NCI-H1436 (cell line): Measurements from ENCODE around the gene PUM2.

Experiments
- DNase-seq: peaks from one replicate; lab custom pipeline; 2025; lab: John Stamatoyannopoulos, UW

The PUM2 gene

GRCh38 chr2:20230114-20230425, 120.6 kb downstream of the PUM2 start:
- DNase-seq, result no peak

DNA sequence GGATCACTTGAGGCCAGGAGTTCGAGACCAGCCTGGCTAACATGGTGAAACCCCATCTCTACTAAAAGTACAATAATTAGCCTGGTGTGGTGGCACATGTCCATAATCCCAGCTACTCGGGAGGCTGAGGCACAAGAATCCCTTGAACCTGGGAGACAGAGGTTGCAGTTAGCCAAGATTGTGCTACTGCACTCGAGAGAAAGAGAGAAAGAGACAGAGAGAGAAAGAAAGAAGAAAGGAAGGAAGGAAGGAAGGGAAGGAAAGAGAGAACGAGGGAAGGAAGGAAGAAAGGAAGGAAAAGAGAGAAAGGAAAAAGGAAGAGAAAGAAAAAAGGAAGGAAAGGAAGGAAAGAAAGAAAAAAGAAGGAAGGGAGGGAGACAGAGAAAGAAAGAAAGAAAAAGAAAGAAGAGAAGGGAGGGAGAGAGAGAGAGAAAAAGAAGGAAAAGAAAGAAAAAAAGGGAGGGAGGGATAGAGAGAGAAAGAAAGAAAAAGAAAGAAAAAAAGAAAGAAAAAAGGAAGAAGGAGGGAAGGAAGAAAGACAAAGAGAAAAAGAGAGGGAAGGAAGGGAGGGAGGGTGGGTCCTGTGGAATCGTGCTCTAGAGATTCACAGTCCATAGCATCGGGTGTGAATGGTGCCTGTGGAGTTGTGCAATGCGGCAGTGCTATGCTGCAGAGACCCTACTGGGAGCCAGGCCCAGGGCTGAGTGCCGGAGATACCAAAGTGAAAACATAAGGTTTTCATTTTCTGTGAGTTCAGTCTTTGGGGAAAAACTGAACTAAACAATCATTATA, 121.1 kb downstream of the PUM2 start:
- no peak for DNase-seq

- no peak for DNase-seq
Observed at GRCh38 chr2:20227894-20228505, 122.6 kb downstream of the PUM2 start.

DNA sequence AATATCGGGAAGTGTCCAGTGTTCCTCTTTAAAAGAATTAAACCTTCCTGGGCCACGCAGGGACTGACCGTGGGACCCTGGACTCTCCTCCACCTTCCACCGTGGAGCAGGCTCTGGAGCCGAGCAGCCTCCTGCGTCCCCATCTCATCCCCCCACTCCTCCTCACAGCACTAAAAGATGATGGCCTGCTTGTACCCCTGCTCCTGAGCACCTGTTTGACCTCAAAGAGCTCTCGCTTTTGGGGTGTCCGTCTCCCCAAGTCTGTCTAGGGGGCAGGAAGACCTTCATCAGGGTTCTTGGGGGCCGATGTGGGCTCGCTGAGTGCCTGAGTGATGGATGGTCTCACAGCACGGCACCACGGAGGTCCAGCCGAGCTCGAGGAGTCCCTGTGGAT, 124.5 kb downstream of the PUM2 start:
- DNase-seq, result no peak

DNA sequence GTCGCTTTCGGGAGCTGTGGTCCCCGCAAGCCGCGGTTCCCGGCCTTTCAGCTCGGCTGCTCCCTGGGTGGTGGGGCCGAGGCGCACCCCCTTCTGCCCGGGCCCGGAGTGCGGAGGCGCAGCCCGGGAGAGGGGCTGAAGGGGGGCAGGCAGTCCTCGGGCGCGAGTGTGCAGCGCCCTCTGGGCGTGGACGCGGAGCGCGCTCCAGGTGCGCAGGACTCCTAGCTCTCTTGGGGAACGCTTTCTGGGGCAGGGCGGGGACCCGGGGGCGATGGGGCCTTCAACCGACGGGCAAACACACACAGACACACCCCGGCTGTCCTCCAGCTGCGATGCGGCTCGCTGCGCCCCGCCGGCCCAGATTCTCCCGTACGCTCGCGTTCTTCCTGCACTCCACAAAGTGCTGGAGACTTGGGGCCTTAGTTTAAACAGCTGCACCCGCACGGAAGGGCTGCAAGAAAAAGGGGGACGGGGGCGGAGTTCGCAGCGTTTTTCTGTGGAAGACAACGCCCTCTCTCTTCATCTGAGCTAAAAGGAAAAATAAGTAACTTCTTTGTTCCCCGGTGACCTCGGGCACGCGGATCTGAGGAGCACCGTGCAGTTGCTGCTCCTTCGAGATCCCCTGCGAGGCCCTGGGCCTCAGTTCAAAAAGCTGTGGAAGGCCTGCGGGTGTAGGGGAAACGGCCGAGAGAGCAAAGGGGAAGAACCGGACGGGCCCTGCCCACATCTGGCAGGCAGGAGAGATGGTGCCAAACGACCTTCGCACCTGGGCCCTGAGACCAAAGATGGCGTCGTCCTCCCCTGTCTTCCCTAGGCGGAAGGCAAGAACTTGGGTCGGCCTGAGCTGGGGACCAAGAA, 125.1 kb downstream of the PUM2 start:
- DNase-seq, result peak; percentile 72

DNA sequence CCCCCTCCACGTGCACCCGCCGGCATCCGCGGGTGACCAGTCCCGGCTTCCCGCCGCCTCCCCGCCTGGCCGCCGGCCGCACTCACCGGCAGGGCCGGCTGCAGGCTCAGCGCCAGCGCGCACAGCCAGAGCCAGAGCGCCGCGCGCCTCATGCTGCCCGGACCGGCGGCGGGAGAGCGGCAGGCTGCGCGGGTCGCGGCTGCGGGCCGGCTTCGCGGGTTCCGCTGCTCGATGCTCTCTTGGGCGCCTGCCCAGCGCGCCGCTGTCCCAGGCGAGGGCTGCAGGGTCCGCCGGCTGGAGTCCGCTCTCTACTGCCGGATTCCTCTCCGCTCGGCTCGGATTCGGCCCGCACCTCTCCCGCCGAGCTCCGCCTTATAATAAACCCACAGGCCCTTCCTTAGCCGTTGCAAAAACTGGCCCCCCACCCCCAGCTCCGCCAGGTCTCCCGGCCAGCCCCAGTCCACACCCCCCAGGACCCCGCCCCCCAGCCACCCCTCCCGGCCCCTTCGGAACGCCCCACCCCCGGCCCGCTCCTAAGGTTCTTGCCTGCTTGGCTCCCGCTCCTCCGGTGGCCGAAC, 125.8 kb downstream of the PUM2 start, which contains the start of gene SDC1:
Gene SDC1 (minus strand): TSS at position 415 of the 578 bp plus-strand sequence. CDS start 263 bp downstream, at position 152.
- peak; percentile 13 for DNase-seq

DNA sequence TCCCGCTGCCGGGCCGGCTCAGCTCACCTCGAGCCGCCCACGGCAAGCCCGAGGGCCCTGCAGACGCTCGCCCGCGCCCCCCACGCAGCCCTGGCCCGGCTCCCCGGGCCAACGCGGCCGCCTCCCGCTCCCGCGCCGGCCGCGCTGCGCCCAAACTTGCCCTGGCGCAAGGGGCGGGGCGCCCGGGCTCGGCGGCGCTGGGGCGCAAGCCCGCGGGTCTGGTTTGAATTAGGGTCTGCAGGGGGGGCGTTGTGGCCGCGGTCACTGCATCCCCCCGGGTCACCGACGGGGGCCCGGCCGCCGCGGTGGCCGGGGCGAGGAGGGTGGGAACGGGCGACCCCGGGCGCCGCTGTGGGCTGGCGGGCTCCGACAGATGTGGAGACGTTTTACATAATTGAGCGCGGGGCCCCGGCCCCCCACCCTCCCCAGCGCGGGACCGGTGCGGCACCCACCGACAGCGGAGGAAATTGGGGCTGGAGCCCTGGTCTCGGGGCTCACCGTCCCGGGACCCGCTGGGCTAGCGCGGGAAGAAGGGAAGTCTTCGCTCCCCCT, 126.4 kb downstream of the PUM2 start:
- no peak for DNase-seq

DNA sequence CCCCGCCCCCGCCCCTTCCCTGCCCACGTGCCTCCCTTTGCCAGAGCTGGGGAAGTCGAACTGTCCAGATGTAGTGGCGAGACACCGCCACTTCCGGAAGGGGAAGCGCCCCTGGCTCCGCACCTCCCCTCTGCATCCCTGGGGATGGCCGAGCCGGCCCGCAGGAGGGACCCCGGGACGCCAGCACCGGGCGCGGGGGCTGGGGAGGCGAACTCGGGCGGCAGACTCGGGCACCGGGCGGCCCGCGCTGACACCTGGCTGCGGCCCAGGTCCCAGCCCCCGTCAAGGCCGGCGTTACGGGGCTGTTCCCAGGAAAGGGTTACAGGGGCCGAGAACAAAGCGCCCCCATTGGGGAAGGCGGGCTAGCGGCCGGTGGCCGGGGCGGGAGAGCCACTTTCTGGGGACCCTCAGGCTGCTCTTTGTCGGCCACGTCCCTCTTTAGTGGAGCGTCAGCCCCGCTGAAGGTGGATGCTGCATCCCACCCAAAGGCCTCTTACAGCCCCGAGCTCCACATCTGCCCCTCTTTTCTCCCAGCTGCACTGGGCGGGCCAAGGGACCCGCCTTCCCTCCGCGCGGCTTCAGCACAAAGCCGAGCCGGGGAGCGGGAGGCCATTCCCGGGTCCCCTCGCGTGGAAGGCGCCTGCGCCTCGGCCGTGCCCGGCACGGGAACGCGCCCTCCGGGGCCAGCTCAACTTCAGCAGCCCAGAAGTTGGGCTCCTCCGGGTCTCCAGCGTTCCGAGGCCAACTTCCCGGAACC, 127.1 kb downstream of the PUM2 start:
- peak; percentile 15 for DNase-seq

GRCh38 chr2:20222769-20223406, 127.8 kb downstream of the PUM2 start:
- no peak for DNase-seq

DNA sequence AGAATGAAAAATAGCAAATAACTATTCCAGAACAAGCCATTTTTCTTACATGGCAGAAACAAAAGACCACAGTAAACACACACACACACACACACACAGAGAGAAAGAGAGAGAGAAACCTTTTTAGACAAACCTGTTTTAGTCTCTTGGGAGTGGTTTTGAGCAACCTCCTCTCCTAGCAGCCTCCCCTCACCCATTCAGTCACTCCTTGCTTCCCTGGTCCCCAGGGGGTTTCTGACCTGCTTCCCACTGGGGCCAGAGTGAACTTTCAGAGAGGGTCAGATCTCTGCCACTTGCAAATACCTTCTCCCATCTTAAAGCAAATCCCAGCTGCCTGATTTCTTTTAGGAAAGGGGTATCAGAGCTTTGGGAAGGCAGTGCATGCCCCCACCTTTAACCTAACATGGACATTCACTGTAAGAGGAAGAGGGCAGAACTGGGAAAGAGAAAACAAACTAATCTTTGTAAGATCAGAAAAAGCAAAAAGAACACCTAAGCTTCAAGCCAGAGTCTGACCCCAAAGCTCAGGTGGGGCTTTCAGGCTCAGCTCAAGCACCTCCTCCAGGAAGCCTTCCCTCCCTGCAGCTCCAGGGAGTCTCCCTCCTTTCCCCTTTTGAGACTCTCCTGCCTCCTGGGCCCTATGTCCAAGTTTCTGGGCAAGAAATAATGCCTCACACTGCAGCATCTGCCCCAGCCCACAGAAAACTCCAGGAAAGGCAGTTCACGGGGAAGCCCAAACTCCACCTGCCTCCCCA, 128.5 kb downstream of the PUM2 start:
- peak; percentile 28 for DNase-seq

- DNase-seq, result no peak
Observed at GRCh38 chr2:20221555-20221973, 129.1 kb downstream of the PUM2 start.

DNA sequence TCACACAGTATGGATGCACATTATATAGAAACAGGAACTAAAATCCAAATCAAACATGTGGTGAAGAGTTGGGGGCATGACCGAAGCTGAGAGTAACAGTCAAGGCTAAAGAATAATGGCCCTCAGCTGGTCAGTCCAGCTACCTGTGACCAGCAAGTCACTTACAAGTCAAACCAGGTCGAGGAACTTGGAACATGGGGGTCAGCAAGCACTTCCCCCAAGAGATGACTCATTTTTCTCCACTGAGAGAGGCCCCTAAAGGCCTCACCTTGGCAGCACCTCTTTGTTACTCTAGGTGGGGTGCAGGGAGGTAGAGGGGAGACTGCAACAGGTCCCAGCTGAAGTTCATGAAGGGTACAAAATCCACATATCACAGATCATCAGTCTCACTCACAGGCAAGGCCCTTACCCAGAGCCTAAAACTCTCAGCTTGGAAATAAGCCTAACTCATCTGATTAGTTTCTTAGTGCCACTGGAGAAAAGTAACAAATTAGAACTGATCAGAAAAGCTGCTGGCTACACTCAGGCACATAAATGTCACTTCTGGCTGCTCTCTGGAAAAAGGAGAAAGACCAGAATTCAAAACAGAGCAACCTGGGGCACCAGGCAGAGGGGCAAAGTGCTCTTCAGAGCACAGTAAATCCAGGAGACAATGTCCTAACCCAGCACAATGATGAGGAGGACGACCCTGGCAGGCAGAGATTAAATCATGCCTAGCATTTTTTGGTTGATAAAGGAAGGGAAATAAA, 129.7 kb downstream of the PUM2 start:
- DNase-seq, result no peak

DNA sequence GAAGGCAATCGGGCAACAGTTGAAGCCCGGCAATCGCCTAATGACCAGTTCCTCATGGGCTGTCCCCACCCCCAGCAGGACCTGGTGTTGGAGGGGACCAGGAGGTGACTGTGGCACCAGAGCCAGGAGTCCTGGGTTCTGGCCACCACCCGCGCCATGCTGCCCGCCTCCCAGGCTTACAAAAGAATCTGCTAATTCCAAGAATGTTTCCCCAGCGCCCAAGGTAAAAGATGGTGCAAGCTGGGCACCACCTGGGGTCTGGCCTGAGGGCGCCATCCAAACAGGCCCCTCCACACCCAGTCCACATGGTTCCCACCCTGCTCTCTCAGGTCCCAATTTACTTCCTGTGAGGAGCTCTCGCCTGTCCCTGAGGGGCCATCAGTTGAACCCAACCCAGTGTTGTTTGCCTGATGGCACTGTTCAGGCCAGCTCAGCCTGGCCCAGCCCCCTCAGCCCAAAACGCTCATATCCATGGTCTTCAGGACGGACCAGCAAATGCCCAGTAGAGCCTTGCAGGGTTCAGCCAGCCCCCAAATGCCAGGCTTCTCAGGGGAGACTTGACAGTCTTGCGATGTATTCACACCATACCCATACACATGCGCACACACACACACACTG, 130.8 kb downstream of the PUM2 start:
- no peak for DNase-seq

DNA sequence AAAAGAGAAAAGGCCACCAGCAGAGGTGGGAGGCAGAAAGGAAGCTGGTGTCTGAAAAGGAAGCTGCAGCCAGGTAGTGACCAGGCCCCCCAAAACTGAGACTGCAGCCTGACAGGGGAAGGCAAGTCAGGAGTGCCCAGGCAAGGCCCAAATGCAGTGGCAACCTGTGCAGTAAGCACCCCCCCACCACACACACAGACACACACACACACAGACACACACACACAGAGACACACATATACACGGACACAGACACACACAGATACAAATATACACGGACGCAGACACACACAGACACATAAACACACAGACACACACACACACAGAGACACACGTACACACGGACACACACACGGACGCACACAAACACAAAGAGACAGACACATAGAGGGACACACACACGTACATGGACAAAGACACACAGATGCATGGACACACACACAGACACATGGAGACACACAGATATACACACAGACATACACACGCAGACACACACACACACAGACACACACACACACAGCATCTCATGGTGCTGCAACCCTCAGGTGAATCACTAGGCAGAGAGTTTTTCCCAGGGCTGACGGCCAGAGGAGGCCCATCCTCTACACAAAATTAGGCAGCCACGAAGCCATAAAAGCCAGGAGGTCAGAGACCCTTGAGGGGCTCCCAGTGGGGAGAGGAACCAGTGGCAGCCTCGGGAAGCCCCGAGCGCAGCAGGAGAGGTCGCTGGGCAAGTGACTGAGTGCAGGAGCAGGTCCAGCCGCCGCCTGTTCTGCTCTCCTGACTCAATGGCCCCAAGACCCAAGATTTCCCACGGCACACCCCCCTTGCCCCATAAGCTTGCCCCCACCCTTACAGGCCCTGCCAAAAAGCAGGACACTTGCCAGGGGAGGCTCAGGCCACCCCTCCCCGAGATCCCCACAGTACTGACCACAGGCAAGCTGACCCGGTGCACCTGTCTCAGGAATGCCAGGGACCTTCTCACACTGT, 132.0 kb downstream of the PUM2 start:
- no peak for DNase-seq

DNA sequence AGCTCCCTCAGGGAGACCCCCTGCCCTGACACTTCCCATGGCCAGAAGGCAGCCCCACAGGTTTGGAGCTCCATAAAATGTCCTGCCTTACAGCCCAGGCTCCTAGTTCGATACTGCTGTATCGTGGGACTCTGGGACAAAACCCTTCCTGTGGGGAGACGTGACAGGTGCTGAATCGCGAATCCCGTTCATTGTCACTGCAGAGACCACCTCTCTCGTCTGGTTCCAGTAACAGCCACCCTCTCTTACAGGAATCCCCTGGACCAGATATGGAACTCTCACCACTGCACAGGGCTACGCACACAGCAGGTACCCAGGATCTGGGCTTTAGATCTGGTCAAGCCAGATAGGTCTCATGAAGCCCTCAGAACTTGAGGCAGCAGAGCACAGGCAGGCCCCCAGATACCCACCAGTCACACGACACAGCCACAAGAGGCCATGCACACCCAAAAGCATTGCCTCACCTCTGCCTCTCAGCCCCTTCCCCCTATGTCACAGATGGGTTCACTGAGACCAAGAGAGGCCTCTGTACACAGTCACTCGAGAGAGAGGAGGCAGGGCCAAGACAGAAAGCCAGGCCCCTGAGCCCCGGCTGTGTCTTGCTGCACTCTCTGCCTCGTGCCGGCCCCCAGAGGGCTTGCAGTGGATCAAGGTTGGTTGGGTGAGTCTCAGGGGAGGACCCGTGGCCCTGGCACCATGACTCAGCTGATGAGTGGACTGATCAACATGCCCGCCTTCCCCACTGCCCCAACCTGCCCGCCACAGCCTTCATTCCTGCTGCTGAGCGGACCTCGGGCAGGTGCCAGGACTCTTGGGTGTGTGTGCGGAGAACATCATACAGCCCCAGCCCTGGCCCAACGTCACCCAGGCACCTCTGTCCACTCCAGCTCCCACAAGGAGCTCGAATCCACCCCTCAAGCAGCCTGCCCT, 133.3 kb downstream of the PUM2 start:
- DNase-seq, result no peak
